Measurements from ENCODE around the gene SERPINE3.
A peak's percentile ranks its signal among the peaks of the same experiment; 100 is the strongest.

SERPINE3 gene

GRCh38 chr13:51339354-51339753, at the start of gene SERPINE3:
SERPINE3 (plus strand) TSS chr13:51339691; CDS start chr13:51341092, 1,401 bp downstream.
- TF ChIP-seq CTCF (IDR thresholded peaks at IDR 0.05; ENCODE audit: low read depth, low read length): no peak

GRCh38 chr13:51291341-51291740, 48.1 kb upstream of the SERPINE3 start:
- TF ChIP-seq CTCF (IDR thresholded peaks at IDR 0.05; ENCODE audit: low read depth, low read length): no peak
- DNase-seq (ENCODE audit: low read depth in 2 of 2): peak; percentile 15 to 37
- H3K4me3 ChIP-seq (replicated peaks in 1 of 2; ENCODE audit: low read depth in 2 of 2, low read length in 2 of 2): no peak overlapping the region

More at GRCh38 chr13:51339354-51339753, at the start of gene SERPINE3:
- DNase-seq (ENCODE audit: low read depth in 2 of 2): no peak
- H3K4me3 ChIP-seq (replicated peaks in 1 of 2; ENCODE audit: low read depth in 2 of 2, low read length in 2 of 2): no peak within 1 kb of the TSS

GRCh38 chr13:51292000-51292565, 47.4 kb upstream of the SERPINE3 start:
- peak; percentile 26 to 72 for DNase-seq (ENCODE audit: low read depth in 2 of 2)
- TF ChIP-seq CTCF (IDR thresholded peaks at IDR 0.05; ENCODE audit: low read depth, low read length): no peak
- no peak overlapping the region for H3K4me3 ChIP-seq (replicated peaks in 1 of 2; ENCODE audit: low read depth in 2 of 2, low read length in 2 of 2)

GRCh38 chr13:51297556-51297955, 41.9 kb upstream of the SERPINE3 start:
- no peak overlapping the region for H3K4me3 ChIP-seq (replicated peaks in 1 of 2; ENCODE audit: low read depth in 2 of 2, low read length in 2 of 2)
- no peak for DNase-seq (ENCODE audit: low read depth in 2 of 2)
- TF ChIP-seq CTCF (IDR thresholded peaks at IDR 0.05; ENCODE audit: low read depth, low read length): no peak

- H3K4me3 ChIP-seq (replicated peaks in 1 of 2; ENCODE audit: low read depth in 2 of 2, low read length in 2 of 2): no peak overlapping the region
- TF ChIP-seq CTCF (IDR thresholded peaks at IDR 0.05; ENCODE audit: low read depth, low read length): no peak
- DNase-seq (ENCODE audit: low read depth in 2 of 2): peak; percentile 14 to 18
These were observed 40.7 kb upstream of the SERPINE3 start for GRCh38 chr13:51298812-51299211.

- TF ChIP-seq CTCF (IDR thresholded peaks at IDR 0.05; ENCODE audit: low read depth, low read length): no peak
- no peak for DNase-seq (ENCODE audit: low read depth in 2 of 2)
- H3K4me3 ChIP-seq (replicated peaks in 1 of 2; ENCODE audit: low read depth in 2 of 2, low read length in 2 of 2): no peak overlapping the region
These were observed 36.4 kb upstream of the SERPINE3 start for GRCh38 chr13:51303063-51303552.

- DNase-seq (ENCODE audit: low read depth in 2 of 2): no peak
- no peak overlapping the region for H3K4me3 ChIP-seq (replicated peaks in 1 of 2; ENCODE audit: low read depth in 2 of 2, low read length in 2 of 2)
- TF ChIP-seq CTCF (IDR thresholded peaks at IDR 0.05; ENCODE audit: low read depth, low read length): no peak
These were observed 35.6 kb upstream of the SERPINE3 start for GRCh38 chr13:51303882-51304281.
